ENCODE measurements around the gene LRRFIP1. TPM values are rescaled to one million over a fixed set of nuclear protein-coding genes. Genes with fewer than 3 reads are reported as not detected.

Gene LRRFIP1
- total RNA-seq, 6 experiments from 2014 or later, result 29.4 to 56.3 (median 49.7) TPM

- H3K36me3 ChIP-seq, result no peaks in the 10 kb centered on the region
- no peaks in the 10 kb centered on the region for H3K27me3 ChIP-seq
- ATAC-seq (no peak), DNase-seq (no peak)
- H3K9me3 ChIP-seq, result no peaks in the 10 kb centered on the region
- intact Hi-C loops (cut with DNase I), result no loop called here
- peaks cover 0 to 13% (median 0%) of the 10 kb centered on the region in 4 donors for H3K4me1 ChIP-seq
- TF ChIP-seq POLR2A (IDR thresholded peaks at IDR 0.05) (no peak), CTCF (IDR thresholded peaks at IDR 0.05) (no peak)
- 71% methylated on average over 1 of the region's 8 CpGs for WGBS (ENCODE audit: insufficient coverage, low coverage, low lambda C conversion rate, missing lambda C conversion rate)
- no peak overlapping the region for H3K27ac ChIP-seq
- no peak overlapping the region for H3K4me3 ChIP-seq
Measured at GRCh38 chr2:237645261-237645660, 17.9 kb downstream of the LRRFIP1 start.

- TF ChIP-seq POLR2A (IDR thresholded peaks at IDR 0.05) (no peak), CTCF (IDR thresholded peaks at IDR 0.05) (no peak)
- Histone ChIP-seq H3K4me3 (no peak overlapping the region), H3K27me3 (no peaks in the 10 kb centered on the region), H3K27ac (peak overlapping the region in 1 of 3 donors; percentile 66), H3K9me3 (no peaks in the 10 kb centered on the region), H3K36me3 (no peaks in the 10 kb centered on the region), H3K4me1 (peaks cover 0 to 21% (median 0%) of the 10 kb centered on the region in 4 donors)
- intact Hi-C loops (cut with DNase I), result no loop called here
- WGBS (ENCODE audit: insufficient coverage, low coverage, low lambda C conversion rate, missing lambda C conversion rate), result 80% methylated on average over 5 of the region's 20 CpGs
- DNase-seq, result peak in 1 of 3 donors; percentile 88
- peak in 3 of 4 donors; percentile 62 to 79 (median 65) for ATAC-seq
Measured at GRCh38 chr2:237647176-237648015, 20.0 kb downstream of the LRRFIP1 start.

- ATAC-seq, result no peak
- WGBS (ENCODE audit: insufficient coverage, low coverage, low lambda C conversion rate, missing lambda C conversion rate), result 86% methylated on average over 7 of the region's 9 CpGs
Measured at GRCh38 chr2:237648016-237648381, 20.6 kb downstream of the LRRFIP1 start.

More at GRCh38 chr2:237648016-237648381, 20.6 kb downstream of the LRRFIP1 start:
- intact Hi-C loops (cut with DNase I), result no loop called here
- peak overlapping the region in 1 of 3 donors; percentile 66 for H3K27ac ChIP-seq
- H3K9me3 ChIP-seq, result no peaks in the 10 kb centered on the region
- no peaks in the 10 kb centered on the region for H3K27me3 ChIP-seq
- peaks cover 0 to 25% (median 0%) of the 10 kb centered on the region in 4 donors for H3K4me1 ChIP-seq
- DNase-seq, result no peak
- no peak for TF ChIP-seq POLR2A (IDR thresholded peaks at IDR 0.05)
- no peak for TF ChIP-seq CTCF (IDR thresholded peaks at IDR 0.05)
- no peaks in the 10 kb centered on the region for H3K36me3 ChIP-seq
- no peak overlapping the region for H3K4me3 ChIP-seq
